GM19397 (cell line): ENCODE results near the gene COL9A1.

Experiments used
- ATAC-seq: cut with Tn5 transposase; IDR thresholded peaks from one replicate; pipeline ENCODE4 v1.9.1; 2021; ENCODE audit warnings: mild to moderate bottlenecking, moderate library complexity; ENCODE audit not compliant: unreplicated experiment

COL9A1 gene

GRCh38 chr6:70289299-70289698 lies 13.6 kb downstream of the COL9A1 start:
- no peak for ATAC-seq

GRCh38 chr6:70286905-70287304 lies 16.0 kb downstream of the COL9A1 start:
- no peak for ATAC-seq

- no peak for ATAC-seq
Measured at GRCh38 chr6:70285201-70285600, 17.7 kb downstream of the COL9A1 start.

GRCh38 chr6:70282919-70283461 lies 19.9 kb downstream of the COL9A1 start:
- ATAC-seq, result no peak

GRCh38 chr6:70282312-70282918 lies 20.5 kb downstream of the COL9A1 start:
- ATAC-seq, result no peak

GRCh38 chr6:70281923-70282311 lies 21.0 kb downstream of the COL9A1 start:
- ATAC-seq, result no peak

GRCh38 chr6:70280400-70280853 lies 22.5 kb downstream of the COL9A1 start:
- no peak for ATAC-seq

GRCh38 chr6:70277470-70277869 lies 25.4 kb downstream of the COL9A1 start:
- no peak for ATAC-seq

GRCh38 chr6:70274338-70274737 lies 28.5 kb downstream of the COL9A1 start:
- ATAC-seq, result no peak

- ATAC-seq, result no peak
Measured at GRCh38 chr6:70272071-70272470, 30.8 kb downstream of the COL9A1 start.

- ATAC-seq, result no peak
Measured at GRCh38 chr6:70270287-70271005, 32.4 kb downstream of the COL9A1 start.

GRCh38 chr6:70266142-70266541 lies 36.7 kb downstream of the COL9A1 start:
- ATAC-seq, result no peak

- ATAC-seq, result no peak
Measured at GRCh38 chr6:70264306-70264705, 38.6 kb downstream of the COL9A1 start.

- no peak for ATAC-seq
Measured at GRCh38 chr6:70258483-70258882, 44.4 kb downstream of the COL9A1 start.

- no peak for ATAC-seq
Measured at GRCh38 chr6:70257768-70258273, 45.1 kb downstream of the COL9A1 start.

GRCh38 chr6:70254784-70255183 lies 48.1 kb downstream of the COL9A1 start:
- ATAC-seq, result no peak

- ATAC-seq, result no peak
Measured at GRCh38 chr6:70253923-70254322, 49.0 kb downstream of the COL9A1 start.

- ATAC-seq, result no peak
Measured at GRCh38 chr6:70252604-70253003, 50.3 kb downstream of the COL9A1 start.

GRCh38 chr6:70246118-70246517 lies 56.8 kb downstream of the COL9A1 start:
- no peak for ATAC-seq

- ATAC-seq, result no peak
Measured at GRCh38 chr6:70241991-70242420, 60.9 kb downstream of the COL9A1 start.

- ATAC-seq, result no peak
Measured at GRCh38 chr6:70241031-70241430, 61.9 kb downstream of the COL9A1 start.

- ATAC-seq, result no peak
Measured at GRCh38 chr6:70236343-70236742, 66.5 kb downstream of the COL9A1 start.
